Measurements from ENCODE around the gene SPTBN5. TPM values are rescaled to one million over a fixed set of nuclear protein-coding genes. Genes with fewer than 3 reads are reported as not detected.

The SPTBN5 gene
- total RNA-seq, 1 experiment from 2014 or later = 2.5 TPM

- CTCF ChIA-PET = interaction anchor here (2.0 kb wide), 1 partner anchor 40 kb away, joined by 8 read pairs; the partner anchor contains the start of gene MAPKBP1
- Mint-ChIP-seq H3K4me1 (ENCODE audit: low read depth, unreplicated experiment) (no peaks in the 10 kb centered on the region), H3K27ac (ENCODE audit: unreplicated experiment) (no peak overlapping the region), H3K4me3 (ENCODE audit: unreplicated experiment) (no peak overlapping the region), H3K9me3 (ENCODE audit: unreplicated experiment) (no peaks in the 10 kb centered on the region), H3K36me3 (ENCODE audit: insufficient read depth, unreplicated experiment) (peaks cover 14% of the 10 kb centered on the region), H3K27me3 (ENCODE audit: insufficient read depth, unreplicated experiment) (no peaks in the 10 kb centered on the region)
- intact Hi-C loops (cut with micrococcal nuclease; ENCODE audit: unreplicated experiment) = loop anchor here (5.0 kb wide), 1 partner anchor 347 kb away; no protein-coding TSS in a partner anchor
- BruUV-seq (replicated peaks) = no TSS peak
- H3K36me3 ChIP-seq (ENCODE audit: control insufficient read depth, insufficient read depth, low read length) = peaks cover 2% of the 10 kb centered on the region; the same call in 1 of the 2 replicates
- H3K9me3 ChIP-seq = no peaks in the 10 kb centered on the region
- POLR2A ChIA-PET = no interaction called here
- no peaks in the 10 kb centered on the region for H3K27me3 ChIP-seq (replicated peaks; ENCODE audit: control insufficient read depth, insufficient read depth, low read length)
- H3K4me3 ChIP-seq (ENCODE audit: low read depth, low read length) = no peak overlapping the region
- H3K4me1 ChIP-seq = no peaks in the 10 kb centered on the region
- TF ChIP-seq CTCF (IDR thresholded peaks at IDR 0.05; ENCODE audit: insufficient read depth in 1 of 2, low read depth in 1 of 2, low read length in 1 of 2, severe bottlenecking in 1 of 2, unreplicated experiment in 1 of 2) = no peak
- DNase-seq = no peak
Observed at GRCh38 chr15:41814534-41814933, 79.3 kb downstream of the SPTBN5 start.

- Histone ChIP-seq H3K9me3 (no peaks in the 10 kb centered on the region), H3K36me3 (ENCODE audit: control insufficient read depth, insufficient read depth, low read length) (peaks cover 2% of the 10 kb centered on the region; the same call in 1 of the 2 replicates), H3K4me1 (no peaks in the 10 kb centered on the region), H3K4me3 (ENCODE audit: low read depth, low read length) (no peak overlapping the region), H3K27me3 (replicated peaks; ENCODE audit: control insufficient read depth, insufficient read depth, low read length) (no peaks in the 10 kb centered on the region)
- no peak overlapping the region for H3K4me3 Mint-ChIP-seq (ENCODE audit: unreplicated experiment)
- DNase-seq = no peak
- intact Hi-C loops (cut with micrococcal nuclease; ENCODE audit: unreplicated experiment) = loop anchor here (5.0 kb wide), 1 partner anchor 346 kb away; no protein-coding TSS in a partner anchor
- no TSS peak for BruUV-seq (replicated peaks)
- no peak for TF ChIP-seq CTCF (IDR thresholded peaks at IDR 0.05; ENCODE audit: insufficient read depth in 1 of 2, low read depth in 1 of 2, low read length in 1 of 2, severe bottlenecking in 1 of 2, unreplicated experiment in 1 of 2)
- no peaks in the 10 kb centered on the region for H3K9me3 Mint-ChIP-seq (ENCODE audit: unreplicated experiment)
- no peak overlapping the region for H3K27ac Mint-ChIP-seq (ENCODE audit: unreplicated experiment)
- no peaks in the 10 kb centered on the region for H3K4me1 Mint-ChIP-seq (ENCODE audit: low read depth, unreplicated experiment)
- CTCF ChIA-PET = interaction anchor here (2.0 kb wide), 1 partner anchor 39 kb away, joined by 8 read pairs; the partner anchor contains the start of gene MAPKBP1
- peaks cover 13% of the 10 kb centered on the region for H3K36me3 Mint-ChIP-seq (ENCODE audit: insufficient read depth, unreplicated experiment)
- POLR2A ChIA-PET = no interaction called here
- H3K27me3 Mint-ChIP-seq (ENCODE audit: insufficient read depth, unreplicated experiment) = no peaks in the 10 kb centered on the region
Observed at GRCh38 chr15:41813426-41813825, 80.4 kb downstream of the SPTBN5 start.

- POLR2A ChIA-PET = no interaction called here
- H3K4me1 ChIP-seq = no peaks in the 10 kb centered on the region
- no peaks in the 10 kb centered on the region for H3K9me3 Mint-ChIP-seq (ENCODE audit: unreplicated experiment)
- no TSS peak for BruUV-seq (replicated peaks)
- no peaks in the 10 kb centered on the region for H3K27me3 Mint-ChIP-seq (ENCODE audit: insufficient read depth, unreplicated experiment)
- no peak overlapping the region for H3K4me3 Mint-ChIP-seq (ENCODE audit: unreplicated experiment)
- H3K27ac Mint-ChIP-seq (ENCODE audit: unreplicated experiment) = no peak overlapping the region
- no peak for TF ChIP-seq CTCF (IDR thresholded peaks at IDR 0.05; ENCODE audit: insufficient read depth in 1 of 2, low read depth in 1 of 2, low read length in 1 of 2, severe bottlenecking in 1 of 2, unreplicated experiment in 1 of 2)
- H3K27me3 ChIP-seq (replicated peaks; ENCODE audit: control insufficient read depth, insufficient read depth, low read length) = no peaks in the 10 kb centered on the region
- H3K9me3 ChIP-seq = no peaks in the 10 kb centered on the region
- intact Hi-C loops (cut with micrococcal nuclease; ENCODE audit: unreplicated experiment) = loop anchor here (5.0 kb wide), 1 partner anchor 346 kb away; no protein-coding TSS in a partner anchor
- H3K36me3 Mint-ChIP-seq (ENCODE audit: insufficient read depth, unreplicated experiment) = peaks cover 13% of the 10 kb centered on the region
- no peak overlapping the region for H3K4me3 ChIP-seq (ENCODE audit: low read depth, low read length)
- DNase-seq = no peak
- H3K36me3 ChIP-seq (ENCODE audit: control insufficient read depth, insufficient read depth, low read length) = peaks cover 2% of the 10 kb centered on the region; the same call in 1 of the 2 replicates
- H3K4me1 Mint-ChIP-seq (ENCODE audit: low read depth, unreplicated experiment) = no peaks in the 10 kb centered on the region
- CTCF ChIA-PET = interaction anchor here (0.6 to 2.0 kb wide), 2 partner anchors 39 to 76 kb away, joined by 4 to 8 read pairs; partner anchors contain the start of gene MAPKBP1
Observed at GRCh38 chr15:41812820-41813375, 81.0 kb downstream of the SPTBN5 start.

Data from Caco-2 (cell line).